ENCODE results near the gene HGF. TPM values are rescaled to one million over a fixed set of nuclear protein-coding genes. Genes with fewer than 3 reads are reported as not detected.

HGF gene
- total RNA-seq, 1 donor from 2014 or later = 4.9 TPM

- no peak for TF ChIP-seq CTCF (conservative IDR thresholded peaks at IDR 0.05)
- Mint-ChIP-seq H3K4me3 (no peak overlapping the region), H3K27me3 (no peaks in the 10 kb centered on the region), H3K9me3 (no peaks in the 10 kb centered on the region), H3K27ac (no peak overlapping the region), H3K4me1 (ENCODE audit: unreplicated experiment) (no peaks in the 10 kb centered on the region), H3K36me3 (no peaks in the 10 kb centered on the region)
- DNase-seq (ENCODE audit: extremely low spot score, unreplicated experiment) = no peak
These were observed 9.9 kb upstream of the HGF start for GRCh38 chr7:81779706-81780105.

DNA sequence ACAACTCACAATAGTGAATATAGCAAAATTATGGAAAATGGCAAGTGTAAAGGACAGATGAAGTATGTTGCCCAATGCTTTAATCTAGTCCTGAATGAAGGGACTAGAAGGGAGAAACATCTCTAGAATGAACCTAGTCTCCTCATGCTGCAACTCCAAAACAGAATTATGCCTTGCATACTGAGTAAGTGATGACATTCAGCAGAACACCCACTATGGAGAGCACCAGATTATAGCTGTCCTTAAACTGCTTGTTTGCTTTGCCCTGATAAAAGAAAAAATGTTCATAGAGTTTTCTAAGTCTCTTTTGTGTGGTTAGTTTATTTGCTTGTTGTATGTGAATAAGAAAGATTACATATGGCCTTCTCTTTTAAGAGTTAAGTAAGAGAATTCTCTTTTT lies 7.8 kb upstream of the HGF start:
- Mint-ChIP-seq H3K4me1 (ENCODE audit: unreplicated experiment) (no peaks in the 10 kb centered on the region), H3K4me3 (no peak overlapping the region), H3K36me3 (no peaks in the 10 kb centered on the region), H3K27ac (no peak overlapping the region), H3K9me3 (no peaks in the 10 kb centered on the region), H3K27me3 (no peaks in the 10 kb centered on the region)
- no peak for TF ChIP-seq CTCF (conservative IDR thresholded peaks at IDR 0.05)
- no peak for DNase-seq (ENCODE audit: extremely low spot score, unreplicated experiment)

DNA sequence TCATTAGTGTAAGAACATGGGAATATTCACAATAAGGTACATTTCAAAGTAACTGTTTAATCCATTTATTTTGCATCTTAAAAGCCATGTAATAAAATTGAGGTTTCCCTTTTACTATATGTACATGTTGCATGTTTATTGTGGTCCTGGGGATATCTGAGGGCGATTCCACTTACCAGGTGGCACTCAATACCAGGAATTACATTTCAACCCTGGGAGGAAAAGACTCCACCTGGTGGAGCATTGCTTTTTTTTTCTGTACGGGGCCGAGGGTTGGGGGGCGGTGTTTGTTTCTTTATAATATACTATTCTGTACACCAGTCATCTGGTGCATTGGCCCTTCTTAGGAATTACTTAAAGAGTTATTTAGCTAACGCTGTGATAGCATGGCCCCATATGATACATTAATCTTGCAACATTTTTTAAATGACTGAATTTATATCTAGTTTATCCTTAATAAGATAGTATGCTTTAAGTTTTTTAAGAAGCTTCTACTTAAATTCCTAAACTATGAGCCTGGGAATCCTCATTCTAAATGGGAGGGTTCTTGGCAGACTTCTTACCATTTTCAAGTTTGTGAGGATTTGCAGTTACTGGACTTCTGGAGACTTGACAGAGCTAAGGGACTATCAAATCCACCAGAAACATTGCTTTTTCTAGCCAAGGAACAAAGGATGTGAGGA lies 7.2 kb upstream of the HGF start:
- TF ChIP-seq CTCF (conservative IDR thresholded peaks at IDR 0.05) = no peak
- Mint-ChIP-seq H3K4me1 (ENCODE audit: unreplicated experiment) (no peaks in the 10 kb centered on the region), H3K36me3 (no peaks in the 10 kb centered on the region), H3K4me3 (no peak overlapping the region), H3K9me3 (no peaks in the 10 kb centered on the region), H3K27ac (no peak overlapping the region), H3K27me3 (no peaks in the 10 kb centered on the region)
- no peak for DNase-seq (ENCODE audit: extremely low spot score, unreplicated experiment)

GRCh38 chr7:81776161-81776560 lies 6.3 kb upstream of the HGF start:
- TF ChIP-seq CTCF (conservative IDR thresholded peaks at IDR 0.05) = no peak
- Mint-ChIP-seq H3K4me3 (no peak overlapping the region), H3K36me3 (no peaks in the 10 kb centered on the region), H3K27ac (no peak overlapping the region), H3K9me3 (no peaks in the 10 kb centered on the region), H3K4me1 (ENCODE audit: unreplicated experiment) (no peaks in the 10 kb centered on the region), H3K27me3 (peaks cover 6% of the 10 kb centered on the region)
- no peak for DNase-seq (ENCODE audit: extremely low spot score, unreplicated experiment)

DNA sequence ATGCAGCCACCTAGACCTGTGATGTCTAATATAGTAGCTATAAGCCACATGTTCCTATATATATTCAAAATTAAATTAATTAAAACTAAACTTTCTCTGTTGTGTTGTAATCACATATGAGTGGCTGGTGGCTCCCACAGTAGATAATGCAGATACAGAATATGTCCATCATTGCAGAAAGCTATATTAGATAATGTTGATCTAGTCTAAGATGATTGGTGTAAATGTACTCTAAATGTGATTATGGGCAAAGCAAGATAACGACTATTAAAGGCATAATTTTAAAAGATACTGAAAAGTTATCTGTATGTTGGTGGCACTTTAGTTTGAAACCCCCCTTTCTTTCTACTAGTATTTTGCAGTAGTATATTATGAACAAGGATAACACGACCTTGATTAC lies 5.7 kb upstream of the HGF start:
- Mint-ChIP-seq H3K4me1 (ENCODE audit: unreplicated experiment) (no peaks in the 10 kb centered on the region), H3K36me3 (no peaks in the 10 kb centered on the region), H3K27me3 (peaks cover 6% of the 10 kb centered on the region), H3K27ac (no peak overlapping the region), H3K4me3 (no peak overlapping the region), H3K9me3 (no peaks in the 10 kb centered on the region)
- TF ChIP-seq CTCF (conservative IDR thresholded peaks at IDR 0.05) = no peak
- DNase-seq (ENCODE audit: extremely low spot score, unreplicated experiment) = no peak

DNA sequence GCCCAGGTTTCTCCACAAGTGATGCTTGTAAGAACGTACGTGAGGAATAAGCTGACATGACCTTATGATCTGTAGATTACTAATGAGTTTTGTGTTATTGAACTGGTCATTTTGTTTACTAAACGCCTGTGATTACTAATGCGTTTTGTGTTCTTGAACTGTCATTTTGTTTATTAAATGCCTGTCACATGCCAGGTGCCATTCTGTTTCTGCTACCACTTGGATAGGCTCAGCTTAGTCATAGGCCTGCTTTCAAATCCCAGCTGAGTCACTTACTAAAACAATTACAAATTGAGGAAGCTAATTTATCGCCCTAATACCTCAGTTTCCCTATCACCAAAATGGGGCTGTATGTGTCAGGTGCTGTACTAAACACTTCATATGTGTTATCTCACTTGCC lies 4.7 kb upstream of the HGF start:
- H3K9me3 Mint-ChIP-seq = no peaks in the 10 kb centered on the region
- H3K4me1 Mint-ChIP-seq (ENCODE audit: unreplicated experiment) = peaks cover 8% of the 10 kb centered on the region
- peaks cover 12% of the 10 kb centered on the region for H3K27me3 Mint-ChIP-seq
- H3K4me3 Mint-ChIP-seq = no peak overlapping the region
- no peak for DNase-seq (ENCODE audit: extremely low spot score, unreplicated experiment)
- H3K27ac Mint-ChIP-seq = no peak overlapping the region
- TF ChIP-seq CTCF (conservative IDR thresholded peaks at IDR 0.05) = no peak
- H3K36me3 Mint-ChIP-seq = no peaks in the 10 kb centered on the region

Data from type B pancreatic cell (in vitro differentiated cells).